HT-29 (cell line): ENCODE results near the gene PAGR1. TPM values are rescaled to one million over a fixed set of nuclear protein-coding genes. Genes with fewer than 3 reads are reported as not detected.
"Not testable (repeated sequence)": the region's sequence is repeated elsewhere in the genome, so short reads cannot be mapped to it uniquely, and the experiment has no call there.

Experiments
- DNase-seq: peaks from one replicate; pipeline ENCODE4 v3.0.0-alpha.2; 2015; ENCODE audit warnings: low spot score
- total RNA-seq: library from RNA; depleted of rRNA; stranded (reverse); fragments of >200 nt; shearing (Covaris generic); gene quantifications from 2 replicates; pipeline ENCODE4 v1.2.3, GENCODE V29; 2014; rRNA removed

Gene PAGR1
- total RNA-seq, result 57.4 and 65.1 TPM in 2 replicates

- peak; percentile 96 for DNase-seq
These were observed at the start of gene PAGR1 for GRCh38 chr16:29815793-29816693. TSS of gene PAGR1 (plus strand) at chr16:29816152. CDS start at chr16:29816526, 374 bp downstream.

- DNase-seq, result no peak
These were observed 49.4 kb upstream of the PAGR1 start for GRCh38 chr16:29766571-29766970.

GRCh38 chr16:29767062-29767461 lies 48.9 kb upstream of the PAGR1 start:
- no peak for DNase-seq

GRCh38 chr16:29769507-29769906 lies 46.4 kb upstream of the PAGR1 start:
- no peak for DNase-seq

- DNase-seq, result no peak
These were observed 45.6 kb upstream of the PAGR1 start for GRCh38 chr16:29770250-29770929.

- DNase-seq, result not testable (repeated sequence)
These were observed 43.6 kb upstream of the PAGR1 start for GRCh38 chr16:29772330-29772729.

GRCh38 chr16:29774730-29775129 lies 41.2 kb upstream of the PAGR1 start:
- no peak for DNase-seq

- DNase-seq, result peak; percentile 7
These were observed 40.1 kb upstream of the PAGR1 start for GRCh38 chr16:29775742-29776408.

- no peak for DNase-seq
These were observed 38.2 kb upstream of the PAGR1 start, which contains the start of gene ZG16 for GRCh38 chr16:29777576-29778350. TSS of gene ZG16 (plus strand) at chr16:29778256. CDS start at chr16:29779267, 1,011 bp downstream.

GRCh38 chr16:29779474-29779873 lies 36.5 kb upstream of the PAGR1 start:
- no peak for DNase-seq

GRCh38 chr16:29783094-29783953 lies 32.6 kb upstream of the PAGR1 start:
- DNase-seq, result not testable (repeated sequence)

- no peak for DNase-seq
These were observed 31.8 kb upstream of the PAGR1 start for GRCh38 chr16:29784157-29784556.

GRCh38 chr16:29784901-29785500 lies 31.0 kb upstream of the PAGR1 start:
- no peak for DNase-seq

GRCh38 chr16:29787155-29787554 lies 28.8 kb upstream of the PAGR1 start:
- not testable (repeated sequence) for DNase-seq

- DNase-seq, result no peak
These were observed 26.2 kb upstream of the PAGR1 start for GRCh38 chr16:29789775-29790182.

- peak; percentile 99 for DNase-seq
These were observed 25.6 kb upstream of the PAGR1 start, which contains the start of gene KIF22 for GRCh38 chr16:29790183-29790948. TSS of gene KIF22 (plus strand) at chr16:29790751. CDS start at chr16:29790760, 9 bp downstream.

- peak; percentile 32 for DNase-seq
These were observed 24.8 kb upstream of the PAGR1 start for GRCh38 chr16:29790949-29791844.
